ENCODE results near the gene MTX2.

MTX2 gene

DNA sequence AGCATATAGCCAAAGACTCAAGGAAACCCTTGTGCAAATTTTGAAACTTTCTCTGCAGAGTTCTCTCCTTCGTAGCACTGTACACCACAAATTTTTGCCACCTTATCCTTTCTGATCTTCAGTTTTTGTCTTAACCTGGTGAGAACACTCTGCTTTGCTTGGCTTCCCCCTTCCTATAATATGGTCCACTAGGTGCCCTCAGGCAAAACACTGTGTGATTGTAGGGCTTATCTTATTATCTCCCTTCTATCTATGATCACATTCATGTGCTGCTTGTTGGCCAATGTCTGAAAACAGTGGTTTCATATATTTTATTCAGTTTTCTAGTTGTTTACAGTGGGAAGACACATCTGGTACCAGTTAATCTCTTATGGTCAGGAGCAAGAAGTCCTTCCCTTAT, 111.1 kb downstream of the MTX2 start:
- no peak for DNase-seq

DNA sequence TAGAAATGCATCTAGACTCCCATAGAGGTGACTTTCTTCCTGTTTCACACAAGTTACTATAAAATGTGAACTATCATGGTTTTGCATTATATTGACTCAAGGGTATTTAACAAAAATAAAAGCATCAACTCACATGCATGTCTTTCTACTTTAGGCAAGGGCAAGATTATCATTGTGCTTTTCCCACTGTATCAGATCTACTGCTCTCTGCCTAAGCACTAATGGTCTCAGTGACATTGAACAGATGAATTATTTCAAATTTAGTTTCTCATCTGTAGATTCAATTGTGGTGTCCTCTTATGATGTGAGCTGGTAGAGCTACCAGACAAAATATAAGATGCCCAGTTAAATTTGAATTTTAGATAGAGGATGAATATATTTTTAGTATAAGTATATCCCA, 113.9 kb downstream of the MTX2 start:
- no peak for DNase-seq

DNA sequence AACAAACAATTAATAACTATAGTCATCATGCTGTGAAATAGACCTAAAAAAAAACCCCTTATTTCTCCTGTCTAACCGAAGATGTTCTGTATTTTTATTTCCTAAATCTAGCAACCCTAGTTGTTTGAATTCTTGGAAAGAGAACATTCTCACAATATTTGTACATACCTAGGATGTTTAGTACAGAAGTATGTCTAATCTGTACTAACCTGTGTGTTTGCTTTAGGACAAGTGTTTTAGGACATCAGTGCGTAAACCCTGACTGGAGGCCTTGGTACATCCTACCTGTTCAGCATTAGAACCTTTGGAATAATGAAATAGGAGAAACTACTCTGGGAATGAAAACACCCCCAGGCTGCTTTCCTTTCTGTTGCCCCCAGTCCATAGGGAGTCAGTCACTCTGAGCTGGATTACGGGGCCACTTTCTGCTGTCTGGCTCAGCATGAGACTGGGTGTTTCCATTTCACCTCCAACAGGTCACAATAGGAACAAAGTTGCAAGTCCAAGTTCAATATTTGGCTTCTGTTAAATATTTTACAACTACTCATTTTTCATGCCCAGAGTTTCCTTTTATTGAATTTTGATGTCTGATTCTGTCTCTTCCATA, 114.7 kb downstream of the MTX2 start:
- DNase-seq, result no peak

DNA sequence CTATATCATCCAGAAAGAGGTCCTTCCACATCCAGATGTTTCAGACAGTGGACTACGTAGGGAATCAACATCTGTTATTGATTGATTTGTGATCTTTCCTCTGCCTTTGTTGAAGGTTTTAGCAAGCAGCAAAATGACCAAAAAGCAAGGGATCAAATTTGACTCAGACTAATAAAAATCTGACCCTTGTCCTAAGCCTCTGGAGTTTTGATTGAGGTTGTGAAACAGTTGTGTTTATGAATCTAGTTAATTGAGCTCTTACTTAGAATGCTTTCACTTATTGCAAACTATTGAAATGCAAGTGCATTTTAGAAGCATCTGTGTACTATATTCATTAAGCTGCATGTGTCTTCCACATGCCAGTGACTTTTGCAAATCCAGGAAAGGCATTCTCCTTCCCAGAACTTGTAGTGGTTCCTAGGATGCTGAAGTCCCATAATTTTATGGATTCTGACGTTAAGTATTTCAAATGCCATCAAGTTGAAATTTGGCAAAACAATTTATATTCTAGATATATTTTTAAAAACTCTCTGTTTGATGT, 116.0 kb downstream of the MTX2 start:
- DNase-seq, result no peak

DNA sequence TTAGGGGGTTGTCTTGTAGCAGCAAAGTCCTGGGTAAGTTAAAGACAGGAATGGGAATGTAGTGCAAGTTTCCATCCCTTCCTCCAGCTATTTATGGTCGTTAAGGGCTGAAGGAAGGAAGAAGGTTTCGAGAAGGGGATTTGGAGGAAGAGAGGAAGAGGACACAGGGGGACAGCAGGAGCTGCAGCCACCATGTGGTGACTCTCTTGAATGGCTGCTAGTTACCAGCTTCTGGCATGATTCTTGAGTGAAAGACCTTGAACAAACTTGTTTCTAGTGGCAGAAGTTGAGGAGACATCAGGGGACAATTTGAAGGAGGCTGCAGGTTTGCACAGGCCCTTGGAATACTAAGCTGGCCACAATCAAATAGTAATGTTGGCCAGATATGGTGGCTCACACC, 116.6 kb downstream of the MTX2 start:
- DNase-seq, result no peak

Measured in activated CD8-positive, alpha-beta memory T cell treated with anti-CD3 and anti-CD28 coated beads, Interleukin-2, amount 50 U/mL, for 48 hours (primary cell).